Measurements from ENCODE around the gene CAPN15. TPM values are rescaled to one million over a fixed set of nuclear protein-coding genes. Genes with fewer than 3 reads are reported as not detected.
A peak's percentile ranks its signal among the peaks of the same experiment; 100 is the strongest.

Gene CAPN15
- total RNA-seq, 2 donors from 2014 or later, result 61.1 to 117 TPM

- Mint-ChIP-seq H3K4me1 (peaks cover 8% of the 10 kb centered on the region), H3K27me3 (no peaks in the 10 kb centered on the region), H3K36me3 (ENCODE audit: low read depth) (peaks cover 32% of the 10 kb centered on the region), H3K9me3 (no peaks in the 10 kb centered on the region), H3K4me3 (peak overlapping the region; percentile 97), H3K27ac (peak overlapping the region; percentile 97)
- ATAC-seq (replicated peaks), result peak; percentile 38
Measured at GRCh38 chr16:528111-529011, 849 bp downstream of the CAPN15 start.

- peaks cover 32% of the 10 kb centered on the region for H3K36me3 Mint-ChIP-seq (ENCODE audit: low read depth)
- ATAC-seq (replicated peaks), result no peak
- H3K27me3 Mint-ChIP-seq, result no peaks in the 10 kb centered on the region
- peak overlapping the region; percentile 97 for H3K4me3 Mint-ChIP-seq
- H3K9me3 Mint-ChIP-seq, result no peaks in the 10 kb centered on the region
- peaks cover 8% of the 10 kb centered on the region for H3K4me1 Mint-ChIP-seq
- peak overlapping the region; percentile 97 for H3K27ac Mint-ChIP-seq
Measured at GRCh38 chr16:529012-529575, 1.6 kb downstream of the CAPN15 start.

- Mint-ChIP-seq H3K36me3 (ENCODE audit: low read depth) (peaks cover 31% of the 10 kb centered on the region), H3K27me3 (no peaks in the 10 kb centered on the region), H3K9me3 (no peaks in the 10 kb centered on the region), H3K4me1 (peaks cover 6% of the 10 kb centered on the region), H3K4me3 (peak overlapping the region; percentile 97), H3K27ac (peak overlapping the region; percentile 97)
- ATAC-seq (replicated peaks), result no peak
Measured at GRCh38 chr16:530111-530817, 2.8 kb downstream of the CAPN15 start.

GRCh38 chr16:531494-532125 is 4.1 kb downstream of the CAPN15 start:
- no peak for ATAC-seq (replicated peaks)
- H3K27ac Mint-ChIP-seq, result no peak overlapping the region
- no peaks in the 10 kb centered on the region for H3K27me3 Mint-ChIP-seq
- no peak overlapping the region for H3K4me3 Mint-ChIP-seq
- H3K4me1 Mint-ChIP-seq, result no peaks in the 10 kb centered on the region
- H3K36me3 Mint-ChIP-seq (ENCODE audit: low read depth), result peaks cover 24% of the 10 kb centered on the region
- H3K9me3 Mint-ChIP-seq, result no peaks in the 10 kb centered on the region

DNA sequence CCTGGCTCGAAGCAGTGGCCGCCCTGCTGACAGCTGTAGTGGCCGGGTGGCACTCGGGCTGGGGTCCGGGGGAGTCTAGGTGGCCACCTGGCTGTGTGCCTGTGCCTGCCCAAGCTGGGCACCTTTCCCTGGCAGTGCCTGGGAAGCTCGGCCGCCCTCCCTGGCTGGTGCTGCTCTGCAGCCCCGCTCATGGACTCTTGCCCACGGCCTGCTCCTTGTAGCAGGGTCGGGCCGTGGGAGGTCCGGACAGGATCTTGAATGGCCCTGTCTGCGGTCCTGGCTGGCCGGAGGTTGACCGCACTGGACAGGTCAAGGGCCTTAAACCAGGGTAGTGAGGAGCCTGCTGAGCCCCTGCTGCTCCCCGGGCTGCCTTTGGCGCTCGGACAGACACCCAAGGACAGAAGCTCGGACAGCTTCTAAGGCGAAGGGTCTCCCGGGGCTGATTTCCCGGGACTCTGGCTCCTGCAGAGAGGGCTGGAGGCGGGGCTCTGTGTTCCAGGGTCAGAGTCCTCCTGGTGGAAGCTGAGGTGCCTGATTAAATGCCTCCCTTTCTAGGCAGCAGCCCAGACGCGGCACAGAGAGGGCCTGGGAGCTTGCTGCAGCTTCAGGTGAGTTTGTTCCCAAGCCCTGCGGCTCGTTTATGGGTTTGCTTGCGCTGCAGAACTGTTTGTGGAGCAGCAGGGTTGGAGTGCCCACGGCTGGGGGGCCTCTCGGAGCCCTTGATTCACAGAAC is 6.0 kb downstream of the CAPN15 start:
- Mint-ChIP-seq H3K4me1 (no peaks in the 10 kb centered on the region), H3K36me3 (ENCODE audit: low read depth) (peaks cover 28% of the 10 kb centered on the region), H3K4me3 (no peak overlapping the region)

DNA sequence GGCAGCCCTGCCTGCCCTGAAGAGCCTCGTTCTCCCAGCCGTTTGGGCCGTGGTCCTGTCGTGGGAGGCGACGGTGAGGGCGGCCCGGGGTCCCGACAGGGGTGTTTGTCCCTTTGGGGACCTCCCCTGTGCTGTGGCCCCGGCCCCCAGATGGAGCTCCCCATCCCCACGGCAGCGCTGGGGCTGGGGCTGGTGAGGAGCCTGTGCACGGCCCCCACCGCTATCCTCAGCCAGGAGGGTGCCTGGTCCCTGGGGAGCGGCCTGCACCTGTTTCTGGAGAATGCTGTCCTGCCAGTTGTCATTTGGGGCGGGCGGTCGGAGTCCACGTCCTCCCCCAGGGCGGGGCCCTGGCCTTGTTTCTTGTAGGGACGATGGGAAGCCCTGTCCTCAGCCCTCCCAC is 6.6 kb downstream of the CAPN15 start:
- no peak overlapping the region for H3K27ac Mint-ChIP-seq
- no peaks in the 10 kb centered on the region for H3K27me3 Mint-ChIP-seq
- H3K36me3 Mint-ChIP-seq (ENCODE audit: low read depth), result peaks cover 28% of the 10 kb centered on the region
- no peaks in the 10 kb centered on the region for H3K9me3 Mint-ChIP-seq
- ATAC-seq (replicated peaks), result no peak
- no peak overlapping the region for H3K4me3 Mint-ChIP-seq
- no peaks in the 10 kb centered on the region for H3K4me1 Mint-ChIP-seq

More for the DNA sequence above, 6.0 kb downstream of the CAPN15 start:
- H3K27ac Mint-ChIP-seq, result no peak overlapping the region
- H3K9me3 Mint-ChIP-seq, result no peaks in the 10 kb centered on the region
- no peaks in the 10 kb centered on the region for H3K27me3 Mint-ChIP-seq
- no peak for ATAC-seq (replicated peaks)

DNA sequence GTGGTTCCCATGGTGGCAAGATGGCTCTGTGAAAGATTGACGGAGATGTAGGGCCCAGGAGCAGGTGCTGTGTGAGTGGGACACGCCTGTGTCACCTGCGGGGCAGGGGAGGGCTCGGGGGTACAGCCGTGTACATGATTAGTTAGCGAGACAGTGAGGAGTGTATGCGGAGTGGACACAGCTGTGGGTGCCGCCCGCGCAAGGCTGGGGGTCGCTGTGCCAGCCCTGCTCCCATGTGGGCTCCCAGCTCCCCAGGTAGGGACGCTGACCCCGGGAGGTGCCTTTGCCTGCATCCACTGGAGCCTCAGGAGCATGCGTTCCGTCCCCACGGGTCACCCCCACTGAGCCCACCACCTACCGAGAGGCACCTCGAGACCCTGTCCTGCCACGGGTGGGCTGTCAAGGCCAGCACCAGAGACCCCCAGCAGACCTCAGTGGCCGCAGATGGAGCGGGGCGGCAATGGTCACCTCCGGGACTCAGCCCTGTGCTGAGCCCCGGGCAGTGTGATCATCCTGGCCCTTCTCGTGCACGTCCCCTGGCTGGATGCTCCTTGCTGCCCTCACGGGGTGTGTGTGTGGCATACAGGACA is 7.4 kb downstream of the CAPN15 start:
- H3K4me1 Mint-ChIP-seq, result no peaks in the 10 kb centered on the region
- ATAC-seq (replicated peaks), result no peak
- H3K27me3 Mint-ChIP-seq, result no peaks in the 10 kb centered on the region
- H3K4me3 Mint-ChIP-seq, result no peak overlapping the region
- H3K9me3 Mint-ChIP-seq, result no peaks in the 10 kb centered on the region
- no peak overlapping the region for H3K27ac Mint-ChIP-seq
- peaks cover 20% of the 10 kb centered on the region for H3K36me3 Mint-ChIP-seq (ENCODE audit: low read depth)

- H3K27ac Mint-ChIP-seq, result no peak overlapping the region
- no peaks in the 10 kb centered on the region for H3K27me3 Mint-ChIP-seq
- H3K4me1 Mint-ChIP-seq, result no peaks in the 10 kb centered on the region
- H3K9me3 Mint-ChIP-seq, result no peaks in the 10 kb centered on the region
- no peak overlapping the region for H3K4me3 Mint-ChIP-seq
- ATAC-seq (replicated peaks), result peak; percentile 79
- peaks cover 13% of the 10 kb centered on the region for H3K36me3 Mint-ChIP-seq (ENCODE audit: low read depth)
Measured at GRCh38 chr16:535446-536405, 8.2 kb downstream of the CAPN15 start.

GRCh38 chr16:536746-537145 is 9.2 kb downstream of the CAPN15 start:
- Mint-ChIP-seq H3K4me1 (no peaks in the 10 kb centered on the region), H3K4me3 (no peak overlapping the region), H3K27ac (no peak overlapping the region), H3K36me3 (ENCODE audit: low read depth) (peaks cover 13% of the 10 kb centered on the region), H3K27me3 (no peaks in the 10 kb centered on the region), H3K9me3 (no peaks in the 10 kb centered on the region)
- no peak for ATAC-seq (replicated peaks)

DNA sequence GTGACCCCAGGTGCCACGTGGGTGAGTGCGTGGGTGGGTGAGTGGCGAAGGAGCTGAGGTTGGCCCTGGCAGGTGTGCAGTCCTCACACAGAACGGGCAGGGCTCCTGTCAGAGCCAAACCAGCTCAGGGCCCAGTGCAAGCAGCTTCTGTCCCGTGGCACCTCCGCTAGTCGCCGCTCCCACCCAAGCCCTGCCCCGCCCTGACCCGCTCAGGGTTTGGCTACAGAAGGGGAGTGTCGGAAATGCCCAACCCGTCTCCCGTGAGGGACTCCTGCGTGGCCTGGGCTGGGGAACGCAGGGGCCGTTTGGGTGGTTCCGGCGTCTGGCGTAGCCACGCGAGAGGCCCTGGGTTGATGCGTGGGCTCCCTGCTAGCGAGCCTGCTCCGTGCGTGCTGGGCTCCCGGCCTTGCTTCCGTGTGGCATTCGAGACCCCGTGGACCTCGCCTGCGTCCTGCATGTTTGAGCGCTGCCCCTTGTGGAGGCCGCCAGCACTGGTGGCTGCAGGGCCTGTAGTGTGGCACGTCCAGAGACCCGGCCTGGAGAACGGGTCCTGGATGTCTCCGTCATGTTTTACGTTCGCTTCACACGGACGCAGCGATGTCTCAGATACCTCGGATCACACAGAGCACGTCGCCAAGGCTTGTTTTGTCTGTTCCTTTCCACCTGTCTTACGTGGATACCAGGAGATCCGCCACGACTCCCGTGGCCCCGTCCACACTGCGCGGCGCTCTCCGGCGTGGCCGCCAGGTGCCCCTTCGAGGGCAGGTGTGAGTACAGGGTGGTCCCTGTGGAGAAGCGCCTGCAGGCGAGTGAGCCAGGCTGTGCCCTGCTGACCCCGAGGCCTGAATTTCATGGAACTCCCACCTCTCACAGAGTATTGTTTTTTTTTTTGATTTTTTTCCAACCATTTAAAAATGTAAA is 10.2 kb downstream of the CAPN15 start:
- Mint-ChIP-seq H3K27ac (no peak overlapping the region), H3K4me1 (no peaks in the 10 kb centered on the region), H3K9me3 (no peaks in the 10 kb centered on the region), H3K4me3 (no peak overlapping the region), H3K36me3 (ENCODE audit: low read depth) (peaks cover 13% of the 10 kb centered on the region), H3K27me3 (no peaks in the 10 kb centered on the region)
- ATAC-seq (replicated peaks), result no peak

DNA sequence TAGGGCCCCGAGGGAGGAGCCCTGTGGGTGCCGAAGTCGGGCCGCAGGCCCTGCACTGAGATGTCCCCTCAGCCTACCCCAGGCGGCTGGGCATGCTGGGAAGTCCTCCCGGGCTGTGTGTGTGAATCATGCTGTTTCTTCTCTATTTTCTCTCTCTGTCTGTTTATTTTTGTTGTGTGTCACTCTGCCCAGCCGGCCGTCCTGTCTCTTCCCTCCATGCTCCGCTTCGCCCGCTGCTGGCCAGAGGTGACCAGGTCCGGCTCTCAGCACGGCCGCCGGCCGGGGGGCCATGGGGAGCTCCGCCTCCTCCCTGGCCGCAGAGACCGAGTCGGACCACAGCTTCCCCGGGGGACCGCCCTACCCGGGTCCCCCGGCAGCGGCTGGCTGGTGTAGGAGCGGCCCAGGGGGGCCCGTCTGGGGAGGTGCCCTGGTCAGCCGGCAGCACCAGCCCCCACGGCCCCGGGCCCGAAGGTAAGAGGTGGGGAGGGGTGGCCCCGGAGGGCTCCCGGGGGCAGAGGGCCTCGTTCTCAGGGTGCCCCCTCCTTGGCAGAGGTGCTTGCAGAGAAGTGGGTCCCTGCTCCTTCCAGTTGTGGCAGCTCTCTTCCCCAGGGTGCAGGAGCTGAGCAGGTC is 12.5 kb downstream of the CAPN15 start:
- Mint-ChIP-seq H3K4me1 (no peaks in the 10 kb centered on the region), H3K27ac (no peak overlapping the region)

More for the DNA sequence above, 12.5 kb downstream of the CAPN15 start:
- no peaks in the 10 kb centered on the region for H3K9me3 Mint-ChIP-seq
- no peak for ATAC-seq (replicated peaks)
- H3K4me3 Mint-ChIP-seq, result no peak overlapping the region
- H3K36me3 Mint-ChIP-seq (ENCODE audit: low read depth), result peaks cover 13% of the 10 kb centered on the region
- no peaks in the 10 kb centered on the region for H3K27me3 Mint-ChIP-seq
